ENCODE data around the gene TMEM231. TPM values are rescaled to one million over a fixed set of nuclear protein-coding genes. Genes with fewer than 3 reads are reported as not detected.
A peak's percentile ranks its signal among the peaks of the same experiment; 100 is the strongest.
"Not testable (repeated sequence)": the region's sequence is repeated elsewhere in the genome, so short reads cannot be mapped to it uniquely, and the experiment has no call there.

TMEM231 gene
- total RNA-seq, 4 donors from 2014 or later, result 6.0 to 11.9 (median 9.3) TPM

DNA sequence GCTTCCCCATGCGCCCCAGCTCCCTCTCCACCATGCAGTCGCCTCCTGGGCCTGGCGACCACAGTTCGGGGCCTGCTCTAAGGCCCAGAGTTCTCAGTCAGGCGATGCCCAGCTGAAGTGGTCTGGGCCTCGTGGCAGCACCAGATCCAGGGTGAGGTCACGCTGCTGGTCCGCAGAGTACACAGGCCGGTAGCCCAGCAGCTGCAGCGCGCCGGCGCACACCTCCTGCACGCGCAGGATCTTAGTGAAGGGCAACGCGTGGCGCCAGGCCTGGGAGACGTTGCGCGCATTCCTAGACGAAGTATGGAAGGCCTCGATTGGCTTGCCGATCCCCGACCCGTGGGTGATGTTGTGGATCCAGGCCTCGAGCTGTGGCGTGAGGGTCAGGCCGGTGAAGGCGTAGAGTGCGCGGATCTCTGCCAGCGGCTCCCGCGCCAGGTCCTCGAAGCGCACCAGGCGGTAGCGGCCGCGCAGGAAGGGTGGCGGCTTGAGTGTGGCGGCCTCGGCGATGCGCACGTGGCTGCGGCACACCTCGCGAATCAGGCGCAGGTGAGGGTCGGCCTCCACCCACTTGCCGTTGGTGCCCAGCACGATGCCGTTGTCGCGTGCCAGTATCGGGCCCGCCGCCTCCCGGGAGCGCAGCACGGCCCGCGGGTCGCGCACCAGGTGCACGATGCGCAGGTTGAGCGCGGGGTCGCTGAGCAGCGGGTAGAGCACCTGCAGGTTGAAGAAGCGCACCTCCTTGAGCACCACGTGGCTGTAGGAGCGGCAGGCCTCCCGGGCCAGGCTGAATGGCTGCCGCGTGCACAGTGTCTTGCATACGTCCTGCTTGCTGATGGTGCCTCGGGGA lies 26.8 kb downstream of the TMEM231 start:
- no peaks in the 10 kb centered on the region for H3K4me1 ChIP-seq
- no peaks in the 10 kb centered on the region for H3K27me3 ChIP-seq
- H3K9me3 ChIP-seq, result no peaks in the 10 kb centered on the region
- 91% methylated on average over 59 of the region's 81 CpGs for WGBS
- TF ChIP-seq POLR2AphosphoS5 (IDR thresholded peaks at IDR 0.05) (no peak), EP300 (IDR thresholded peaks at IDR 0.05) (no peak)
- TF ChIP-seq, protein P1, sequence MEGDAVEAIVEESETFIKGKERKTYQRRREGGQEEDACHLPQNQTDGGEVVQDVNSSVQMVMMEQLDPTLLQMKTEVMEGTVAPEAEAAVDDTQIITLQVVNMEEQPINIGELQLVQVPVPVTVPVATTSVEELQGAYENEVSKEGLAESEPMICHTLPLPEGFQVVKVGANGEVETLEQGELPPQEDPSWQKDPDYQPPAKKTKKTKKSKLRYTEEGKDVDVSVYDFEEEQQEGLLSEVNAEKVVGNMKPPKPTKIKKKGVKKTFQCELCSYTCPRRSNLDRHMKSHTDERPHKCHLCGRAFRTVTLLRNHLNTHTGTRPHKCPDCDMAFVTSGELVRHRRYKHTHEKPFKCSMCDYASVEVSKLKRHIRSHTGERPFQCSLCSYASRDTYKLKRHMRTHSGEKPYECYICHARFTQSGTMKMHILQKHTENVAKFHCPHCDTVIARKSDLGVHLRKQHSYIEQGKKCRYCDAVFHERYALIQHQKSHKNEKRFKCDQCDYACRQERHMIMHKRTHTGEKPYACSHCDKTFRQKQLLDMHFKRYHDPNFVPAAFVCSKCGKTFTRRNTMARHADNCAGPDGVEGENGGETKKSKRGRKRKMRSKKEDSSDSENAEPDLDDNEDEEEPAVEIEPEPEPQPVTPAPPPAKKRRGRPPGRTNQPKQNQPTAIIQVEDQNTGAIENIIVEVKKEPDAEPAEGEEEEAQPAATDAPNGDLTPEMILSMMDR (IDR thresholded peaks at IDR 0.05), result no peak
- H3K4me3 ChIP-seq, result no peak overlapping the region
- no peak overlapping the region for H3K27ac ChIP-seq
- H3K36me3 ChIP-seq, result no peaks in the 10 kb centered on the region
- no peak for DNase-seq (ENCODE audit: low spot score in 2 of 2)

DNA sequence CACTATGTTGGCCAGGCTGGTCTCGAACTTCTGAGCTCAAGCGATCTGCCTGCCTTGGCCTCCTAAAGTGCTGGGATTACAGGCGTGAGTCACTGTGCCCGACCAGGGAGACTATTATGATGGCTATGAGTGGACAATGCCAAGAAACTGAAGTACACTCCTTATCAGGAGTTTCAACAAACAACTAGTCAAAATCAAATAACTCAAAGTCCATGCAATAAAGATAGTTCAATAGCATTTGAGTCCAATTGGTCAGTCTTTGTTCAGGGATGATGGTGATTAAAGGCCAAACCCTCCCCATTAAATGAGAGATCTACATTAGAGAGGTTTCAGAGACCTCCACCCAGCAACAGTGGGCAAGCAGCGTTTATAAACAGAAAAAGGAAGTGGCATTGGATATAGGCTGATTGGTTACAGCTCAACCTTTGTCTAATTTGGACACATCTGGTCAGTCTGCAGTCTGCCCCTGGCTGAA lies 28.2 kb downstream of the TMEM231 start:
- Histone ChIP-seq H3K9me3 (no peaks in the 10 kb centered on the region), H3K4me1 (no peaks in the 10 kb centered on the region), H3K27me3 (no peaks in the 10 kb centered on the region), H3K36me3 (no peaks in the 10 kb centered on the region), H3K4me3 (no peak overlapping the region), H3K27ac (no peak overlapping the region)
- TF ChIP-seq, protein P1 (IDR thresholded peaks at IDR 0.05), result no peak
- no peak for TF ChIP-seq POLR2AphosphoS5 (IDR thresholded peaks at IDR 0.05)
- TF ChIP-seq EP300 (IDR thresholded peaks at IDR 0.05), result no peak
- TF ChIP-seq POLR2A (IDR thresholded peaks at IDR 0.05), result no peak
- DNase-seq (ENCODE audit: low spot score in 2 of 2), result no peak
- WGBS, result 89% methylated on average over 5 of the region's 5 CpGs

DNA sequence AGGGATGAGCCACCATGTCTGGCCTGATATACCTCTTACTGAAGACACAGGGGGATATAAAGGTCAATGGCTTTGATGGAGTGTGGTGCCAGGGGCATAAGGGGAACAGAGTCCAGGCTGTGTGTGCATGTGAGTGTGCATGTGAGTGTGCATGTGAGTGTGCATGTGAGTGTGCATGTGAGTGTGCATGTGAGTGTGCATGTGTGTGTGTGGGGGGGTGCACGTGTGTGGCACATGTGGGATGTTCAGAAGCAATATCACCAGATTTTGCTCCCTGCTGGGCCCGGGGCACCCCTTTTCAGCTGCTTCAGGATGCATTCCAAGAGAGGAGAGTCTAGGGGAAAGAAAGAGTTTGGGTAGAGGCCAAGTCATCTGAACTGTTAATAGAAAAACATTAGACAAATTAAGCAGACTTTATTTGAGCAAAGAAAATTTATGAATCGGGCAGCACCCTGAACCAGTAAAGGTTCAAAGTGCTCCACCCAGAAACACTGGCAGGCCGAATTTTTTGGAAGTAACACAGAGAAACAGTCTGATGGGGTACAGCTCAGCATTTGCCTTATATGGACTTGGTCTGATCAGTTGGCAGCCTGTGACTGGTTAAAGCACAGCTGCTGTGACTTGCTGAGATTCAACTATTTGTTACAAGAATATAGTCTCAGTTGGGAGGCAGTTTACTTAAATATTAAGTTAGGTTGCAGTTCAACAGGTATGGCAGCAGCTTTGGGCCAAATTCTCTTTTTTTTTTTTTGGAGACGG lies 29.8 kb downstream of the TMEM231 start:
- Histone ChIP-seq H3K4me1 (no peaks in the 10 kb centered on the region), H3K27me3 (no peaks in the 10 kb centered on the region), H3K27ac (no peak overlapping the region), H3K36me3 (no peaks in the 10 kb centered on the region), H3K4me3 (no peak overlapping the region), H3K9me3 (no peaks in the 10 kb centered on the region)
- TF ChIP-seq, protein P1 (IDR thresholded peaks at IDR 0.05), result no peak
- TF ChIP-seq POLR2A (IDR thresholded peaks at IDR 0.05) (no peak), POLR2AphosphoS5 (IDR thresholded peaks at IDR 0.05) (no peak), EP300 (IDR thresholded peaks at IDR 0.05) (no peak)
- 73% methylated on average over 5 of the region's 5 CpGs for WGBS
- DNase-seq (ENCODE audit: low spot score in 2 of 2), result no peak

DNA sequence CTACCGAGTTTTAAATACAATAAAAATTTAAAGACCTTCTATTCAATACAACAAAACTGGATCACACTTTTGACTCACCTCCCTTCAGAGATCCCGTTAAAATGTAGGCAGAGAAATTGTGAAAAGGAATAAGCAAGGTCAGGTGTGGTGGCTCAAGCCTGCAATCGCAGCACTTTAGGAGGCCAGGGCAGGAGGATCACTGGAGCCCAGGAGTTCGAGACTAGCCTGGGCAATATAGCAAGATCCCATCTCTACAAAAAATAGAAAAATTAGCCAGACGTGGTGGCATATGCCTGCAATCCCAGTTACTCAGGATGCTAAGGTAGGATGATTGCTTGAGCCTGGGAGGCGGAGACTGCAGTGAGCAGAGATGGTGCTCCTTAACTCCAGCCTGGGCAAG lies 36.9 kb downstream of the TMEM231 start:
- H3K4me3 ChIP-seq, result no peak overlapping the region
- H3K27me3 ChIP-seq, result no peaks in the 10 kb centered on the region
- WGBS, result 96% methylated on average over 6 of the region's 6 CpGs
- no peaks in the 10 kb centered on the region for H3K36me3 ChIP-seq
- no peak for DNase-seq (ENCODE audit: low spot score in 2 of 2)
- peaks cover 12% of the 10 kb centered on the region for H3K4me1 ChIP-seq
- no peaks in the 10 kb centered on the region for H3K9me3 ChIP-seq
- no peak overlapping the region for H3K27ac ChIP-seq
- TF ChIP-seq POLR2AphosphoS5 (IDR thresholded peaks at IDR 0.05), result no peak
- TF ChIP-seq, protein P1 (IDR thresholded peaks at IDR 0.05), result no peak
- no peak for TF ChIP-seq POLR2A (IDR thresholded peaks at IDR 0.05)
- no peak for TF ChIP-seq EP300 (IDR thresholded peaks at IDR 0.05)

DNA sequence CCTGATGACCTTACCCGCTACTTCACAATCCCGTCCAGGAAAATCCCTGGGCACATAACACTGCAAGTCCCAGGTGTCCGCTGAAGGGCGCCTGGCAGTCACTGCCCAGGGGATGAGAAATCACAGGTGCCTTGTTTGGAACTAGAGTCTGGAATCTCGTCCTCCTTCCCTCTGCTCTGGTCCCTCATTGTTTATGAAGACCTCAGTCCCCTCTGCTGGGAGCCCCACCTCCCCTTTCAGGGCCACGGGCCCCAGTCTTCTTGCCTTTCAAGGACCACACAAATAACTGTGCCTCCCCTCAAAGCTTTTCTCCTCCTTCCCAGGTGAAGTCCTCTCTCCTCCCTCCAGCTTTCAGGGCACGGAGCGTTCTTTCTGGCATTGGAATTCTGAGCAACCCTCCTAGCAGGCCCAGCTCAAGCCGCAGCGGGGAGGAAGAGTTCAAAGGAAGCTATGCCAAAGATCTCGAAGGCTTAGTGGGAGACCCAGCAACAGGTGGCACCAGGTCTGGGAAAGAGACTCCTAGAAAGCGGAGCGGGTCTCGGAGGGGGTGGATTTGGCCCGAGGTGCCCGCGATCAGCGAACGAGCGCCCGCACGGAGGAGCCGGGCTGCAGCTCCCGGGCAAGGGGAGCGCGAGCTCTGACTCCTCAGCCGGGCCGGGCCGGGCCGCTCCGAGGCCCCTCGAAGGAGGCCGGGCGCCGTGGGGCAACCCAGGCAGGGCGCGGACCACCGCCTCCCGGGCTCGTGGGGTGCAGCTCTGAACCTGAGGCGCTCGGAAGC lies 39.7 kb downstream of the TMEM231 start:
- H3K27me3 ChIP-seq; DNase-seq (ENCODE audit: low spot score in 2 of 2); H3K9me3 ChIP-seq; H3K36me3 ChIP-seq: not testable (repeated sequence)
- peak overlapping the region; percentile 85 for H3K4me3 ChIP-seq
- peaks cover 12% of the 10 kb centered on the region for H3K4me1 ChIP-seq
- WGBS, result 29% methylated on average over 11 of the region's 42 CpGs
- peak overlapping the region; percentile 85 for H3K27ac ChIP-seq
